Measurements from ENCODE around the gene TNNI3K. TPM values are rescaled to one million over a fixed set of nuclear protein-coding genes. Genes with fewer than 3 reads are reported as not detected.

TNNI3K gene
- total RNA-seq, 1 donor from 2014 or later: not detected

DNA sequence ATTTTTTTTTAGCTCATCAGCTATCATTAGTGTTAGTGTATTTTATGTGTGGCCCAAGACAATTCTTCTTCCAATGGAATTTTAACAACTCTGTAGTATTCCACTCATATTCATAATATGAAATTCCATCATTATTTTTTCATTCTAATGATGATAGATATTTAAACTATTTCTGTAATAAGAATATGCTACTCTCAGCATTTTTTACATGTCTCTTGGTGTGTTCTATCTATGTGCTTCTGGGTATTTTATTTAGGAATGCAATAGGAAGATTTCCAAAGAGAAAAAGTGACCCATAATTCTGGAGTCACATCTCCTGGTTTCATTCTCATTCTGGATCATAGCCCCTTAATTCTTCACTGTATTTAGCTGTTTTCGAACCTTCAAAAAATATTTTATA lies 167.7 kb downstream of the TNNI3K start:
- no peak overlapping the region for H3K27ac Mint-ChIP-seq (ENCODE audit: unreplicated experiment)
- H3K4me3 Mint-ChIP-seq (ENCODE audit: unreplicated experiment): no peak overlapping the region
- H3K4me1 Mint-ChIP-seq (ENCODE audit: unreplicated experiment): no peaks in the 10 kb centered on the region
- TF ChIP-seq, protein P1, sequence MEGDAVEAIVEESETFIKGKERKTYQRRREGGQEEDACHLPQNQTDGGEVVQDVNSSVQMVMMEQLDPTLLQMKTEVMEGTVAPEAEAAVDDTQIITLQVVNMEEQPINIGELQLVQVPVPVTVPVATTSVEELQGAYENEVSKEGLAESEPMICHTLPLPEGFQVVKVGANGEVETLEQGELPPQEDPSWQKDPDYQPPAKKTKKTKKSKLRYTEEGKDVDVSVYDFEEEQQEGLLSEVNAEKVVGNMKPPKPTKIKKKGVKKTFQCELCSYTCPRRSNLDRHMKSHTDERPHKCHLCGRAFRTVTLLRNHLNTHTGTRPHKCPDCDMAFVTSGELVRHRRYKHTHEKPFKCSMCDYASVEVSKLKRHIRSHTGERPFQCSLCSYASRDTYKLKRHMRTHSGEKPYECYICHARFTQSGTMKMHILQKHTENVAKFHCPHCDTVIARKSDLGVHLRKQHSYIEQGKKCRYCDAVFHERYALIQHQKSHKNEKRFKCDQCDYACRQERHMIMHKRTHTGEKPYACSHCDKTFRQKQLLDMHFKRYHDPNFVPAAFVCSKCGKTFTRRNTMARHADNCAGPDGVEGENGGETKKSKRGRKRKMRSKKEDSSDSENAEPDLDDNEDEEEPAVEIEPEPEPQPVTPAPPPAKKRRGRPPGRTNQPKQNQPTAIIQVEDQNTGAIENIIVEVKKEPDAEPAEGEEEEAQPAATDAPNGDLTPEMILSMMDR (IDR thresholded peaks at IDR 0.05): no peak
- no peaks in the 10 kb centered on the region for H3K9me3 Mint-ChIP-seq (ENCODE audit: unreplicated experiment)
- no peaks in the 10 kb centered on the region for H3K36me3 Mint-ChIP-seq (ENCODE audit: unreplicated experiment)
- H3K27me3 Mint-ChIP-seq (ENCODE audit: unreplicated experiment): no peaks in the 10 kb centered on the region
- DNase-seq (ENCODE audit: extremely low spot score, unreplicated experiment): no peak

DNA sequence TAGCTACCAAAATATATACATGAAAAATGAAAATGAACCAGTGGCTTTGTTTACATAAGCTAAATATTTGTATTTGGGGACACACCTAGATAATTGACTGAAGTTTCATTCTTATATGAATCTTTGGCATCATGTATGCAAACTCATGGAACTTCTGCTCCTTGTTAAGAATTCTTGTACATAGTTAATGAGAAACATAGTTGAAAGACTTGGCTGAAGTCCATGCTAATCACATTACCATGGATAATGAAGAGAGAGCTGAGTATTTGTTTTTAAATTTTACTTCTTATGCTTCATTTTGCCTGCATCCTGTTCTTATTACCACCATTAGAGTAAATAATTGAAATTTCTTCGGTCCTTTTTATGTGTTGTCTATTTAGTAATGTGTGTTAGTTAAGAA lies 168.4 kb downstream of the TNNI3K start:
- no peaks in the 10 kb centered on the region for H3K27me3 Mint-ChIP-seq (ENCODE audit: unreplicated experiment)
- TF ChIP-seq, protein P1 (IDR thresholded peaks at IDR 0.05): no peak

DNA sequence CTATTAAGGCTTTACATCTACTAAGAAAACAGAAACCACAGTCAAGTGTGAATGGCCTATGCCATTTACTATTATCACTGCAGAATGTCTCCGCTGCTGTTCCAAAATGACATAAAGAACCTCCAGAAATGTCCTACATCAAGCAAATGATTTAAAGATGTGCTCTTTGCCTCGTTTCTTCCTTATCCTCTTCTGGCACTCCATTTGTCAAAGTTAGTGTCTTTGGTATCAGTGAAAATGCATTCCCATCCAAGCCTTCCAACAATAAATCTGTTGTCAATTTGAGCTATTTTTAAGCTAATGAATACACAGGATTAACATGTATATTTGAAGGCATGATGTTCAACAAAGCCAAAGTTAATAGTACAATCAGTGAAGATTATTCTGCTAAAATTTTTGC lies 171.6 kb downstream of the TNNI3K start:
- H3K27ac Mint-ChIP-seq (ENCODE audit: unreplicated experiment): no peak overlapping the region
- no peaks in the 10 kb centered on the region for H3K36me3 Mint-ChIP-seq (ENCODE audit: unreplicated experiment)
- H3K4me3 Mint-ChIP-seq (ENCODE audit: unreplicated experiment): no peak overlapping the region
- H3K9me3 Mint-ChIP-seq (ENCODE audit: unreplicated experiment): no peaks in the 10 kb centered on the region
- TF ChIP-seq, protein P1 (IDR thresholded peaks at IDR 0.05): no peak
- DNase-seq (ENCODE audit: extremely low spot score, unreplicated experiment): no peak
- H3K4me1 Mint-ChIP-seq (ENCODE audit: unreplicated experiment): no peaks in the 10 kb centered on the region
- no peaks in the 10 kb centered on the region for H3K27me3 Mint-ChIP-seq (ENCODE audit: unreplicated experiment)

More for the DNA sequence above, 168.4 kb downstream of the TNNI3K start:
- no peaks in the 10 kb centered on the region for H3K9me3 Mint-ChIP-seq (ENCODE audit: unreplicated experiment)
- no peak for DNase-seq (ENCODE audit: extremely low spot score, unreplicated experiment)
- no peak overlapping the region for H3K27ac Mint-ChIP-seq (ENCODE audit: unreplicated experiment)
- H3K4me3 Mint-ChIP-seq (ENCODE audit: unreplicated experiment): no peak overlapping the region
- no peaks in the 10 kb centered on the region for H3K36me3 Mint-ChIP-seq (ENCODE audit: unreplicated experiment)
- no peaks in the 10 kb centered on the region for H3K4me1 Mint-ChIP-seq (ENCODE audit: unreplicated experiment)

DNA sequence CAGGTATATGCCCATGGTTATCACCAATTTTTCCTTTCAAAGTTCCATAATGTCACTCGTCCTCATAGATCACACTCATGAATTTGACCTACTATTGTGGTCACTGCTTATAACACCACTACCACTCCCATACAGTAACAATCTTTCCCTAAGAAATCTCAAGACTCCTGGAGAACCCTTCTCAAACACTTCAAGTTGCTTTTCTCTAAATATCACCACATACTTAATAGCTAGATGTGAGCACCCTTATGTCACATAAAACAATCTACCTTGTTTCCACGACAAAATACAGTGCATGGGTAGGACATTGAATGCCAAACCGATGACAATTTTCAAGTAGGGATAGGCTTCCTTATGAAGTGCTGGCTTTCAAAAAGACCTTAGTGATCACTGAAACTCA lies 172.7 kb downstream of the TNNI3K start:
- TF ChIP-seq, protein P1 (IDR thresholded peaks at IDR 0.05): no peak
- H3K36me3 Mint-ChIP-seq (ENCODE audit: unreplicated experiment): no peaks in the 10 kb centered on the region
- no peak for DNase-seq (ENCODE audit: extremely low spot score, unreplicated experiment)
- H3K9me3 Mint-ChIP-seq (ENCODE audit: unreplicated experiment): no peaks in the 10 kb centered on the region
- H3K27ac Mint-ChIP-seq (ENCODE audit: unreplicated experiment): no peak overlapping the region
- H3K27me3 Mint-ChIP-seq (ENCODE audit: unreplicated experiment): no peaks in the 10 kb centered on the region
- no peak overlapping the region for H3K4me3 Mint-ChIP-seq (ENCODE audit: unreplicated experiment)
- H3K4me1 Mint-ChIP-seq (ENCODE audit: unreplicated experiment): no peaks in the 10 kb centered on the region

DNA sequence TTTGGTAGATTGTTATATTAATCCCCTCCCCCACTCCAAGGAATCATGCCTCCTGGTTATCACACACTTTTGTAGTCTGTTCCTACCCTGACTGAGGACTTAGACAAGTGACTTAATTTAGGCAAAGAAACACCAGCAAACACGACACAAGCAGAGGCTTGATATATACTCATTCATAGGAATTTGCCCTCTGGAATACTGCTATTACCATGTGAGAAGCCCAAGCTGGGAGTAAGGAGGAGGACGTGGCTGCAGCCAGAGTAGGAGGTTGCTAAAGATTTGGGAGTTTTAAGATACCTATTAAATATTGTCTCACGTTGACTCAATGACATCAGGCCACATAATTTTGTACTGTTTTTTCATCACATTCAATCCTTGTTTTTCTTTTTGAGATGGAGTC lies 177.1 kb downstream of the TNNI3K start:
- Mint-ChIP-seq H3K4me3 (ENCODE audit: unreplicated experiment) (no peak overlapping the region), H3K4me1 (ENCODE audit: unreplicated experiment) (no peaks in the 10 kb centered on the region), H3K27me3 (ENCODE audit: unreplicated experiment) (no peaks in the 10 kb centered on the region), H3K27ac (ENCODE audit: unreplicated experiment) (no peak overlapping the region), H3K36me3 (ENCODE audit: unreplicated experiment) (no peaks in the 10 kb centered on the region), H3K9me3 (ENCODE audit: unreplicated experiment) (no peaks in the 10 kb centered on the region)
- no peak for DNase-seq (ENCODE audit: extremely low spot score, unreplicated experiment)
- TF ChIP-seq, protein P1 (IDR thresholded peaks at IDR 0.05): no peak

Measured in osteocyte (in vitro differentiated cells).